GM19240 (cell line): ENCODE measurements around the gene ZACN.

Source experiments
- DNase-seq: peaks from one replicate; pipeline ENCODE4 v3.0.0; 2011; ENCODE audit warnings: low spot score; ENCODE audit not compliant: insufficient read length

ZACN gene

DNA sequence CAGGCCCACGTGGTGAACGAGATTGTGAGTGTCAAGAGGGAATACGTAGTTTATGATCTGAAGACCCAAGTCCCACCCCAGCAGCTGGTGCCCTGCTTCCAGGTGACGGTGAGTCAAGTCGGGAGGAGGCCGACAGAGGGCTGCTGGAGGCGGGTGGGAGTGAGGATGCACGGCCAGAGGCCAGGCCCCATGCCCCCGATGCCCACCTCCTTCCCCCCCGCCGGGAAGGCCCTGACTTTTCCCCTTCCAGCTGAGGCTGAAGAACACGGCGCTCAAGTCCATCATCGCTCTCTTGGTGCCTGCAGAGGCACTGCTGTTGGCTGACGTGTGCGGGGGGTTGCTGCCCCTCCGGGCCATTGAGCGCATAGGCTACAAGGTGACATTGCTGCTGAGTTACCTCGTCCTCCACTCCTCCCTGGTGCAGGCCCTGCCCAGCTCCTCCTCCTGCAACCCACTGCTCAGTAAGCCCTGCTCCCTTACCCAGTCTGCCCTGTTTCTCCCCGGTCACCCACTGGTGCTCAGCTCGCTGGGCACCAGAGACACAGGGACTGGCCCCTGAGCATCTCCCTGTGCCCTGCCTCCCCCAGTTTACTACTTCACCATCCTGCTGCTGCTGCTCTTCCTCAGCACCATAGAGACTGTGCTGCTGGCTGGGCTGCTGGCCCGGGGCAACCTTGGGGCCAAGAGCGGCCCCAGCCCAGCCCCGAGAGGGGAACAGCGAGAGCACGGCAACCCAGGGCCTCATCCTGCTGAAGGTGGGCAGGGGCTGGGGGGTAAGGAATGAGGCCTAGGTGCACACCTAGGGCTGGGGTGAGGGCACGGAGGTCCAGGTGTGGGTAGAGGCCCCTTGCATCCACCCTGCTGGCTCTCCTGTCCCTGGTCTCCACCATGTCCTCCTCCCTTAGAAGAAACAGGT lies 2.6 kb downstream of the ZACN start:
- no peak for DNase-seq

DNA sequence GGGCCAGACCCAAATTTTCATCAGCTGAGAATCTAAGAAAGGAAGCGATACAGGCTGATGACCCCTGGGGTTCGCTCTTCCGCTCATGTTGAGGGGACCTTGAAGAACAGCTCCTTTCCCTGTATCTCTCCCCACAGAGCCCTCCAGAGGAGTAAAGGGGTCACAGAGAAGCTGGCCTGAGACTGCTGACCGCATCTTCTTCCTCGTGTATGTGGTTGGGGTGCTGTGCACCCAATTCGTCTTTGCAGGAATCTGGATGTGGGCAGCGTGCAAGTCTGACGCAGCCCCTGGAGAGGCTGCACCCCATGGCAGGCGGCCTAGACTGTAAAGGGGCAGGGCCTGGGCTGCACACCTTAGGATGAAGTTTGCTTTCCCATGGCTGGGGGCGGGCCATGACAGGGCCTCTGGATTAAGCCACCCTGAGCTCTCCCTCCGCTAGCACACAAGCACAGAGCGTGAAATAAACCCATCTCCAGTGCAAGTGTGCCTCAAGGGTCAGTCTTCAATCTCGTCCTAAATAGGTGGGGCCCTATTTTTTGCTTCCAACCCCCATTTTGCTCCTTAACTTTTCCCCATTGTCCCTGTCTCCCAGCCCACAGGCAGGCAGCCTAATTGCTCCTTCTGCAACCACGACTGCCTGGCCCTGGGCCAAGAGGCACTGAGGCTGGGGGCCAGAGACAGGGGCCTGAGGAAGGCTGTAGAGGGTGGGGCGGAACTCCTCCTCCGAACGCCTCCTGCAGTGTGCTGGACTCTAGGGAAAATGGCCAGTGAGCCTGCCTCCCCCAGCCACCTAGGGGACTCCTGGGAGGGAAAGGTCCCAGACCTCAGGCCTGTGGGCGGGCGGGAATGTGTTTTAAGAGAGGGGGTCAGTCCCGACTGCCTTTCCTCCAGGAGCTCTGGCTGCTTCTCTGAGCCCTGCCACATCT lies 3.6 kb downstream of the ZACN start:
- DNase-seq = no peak

DNA sequence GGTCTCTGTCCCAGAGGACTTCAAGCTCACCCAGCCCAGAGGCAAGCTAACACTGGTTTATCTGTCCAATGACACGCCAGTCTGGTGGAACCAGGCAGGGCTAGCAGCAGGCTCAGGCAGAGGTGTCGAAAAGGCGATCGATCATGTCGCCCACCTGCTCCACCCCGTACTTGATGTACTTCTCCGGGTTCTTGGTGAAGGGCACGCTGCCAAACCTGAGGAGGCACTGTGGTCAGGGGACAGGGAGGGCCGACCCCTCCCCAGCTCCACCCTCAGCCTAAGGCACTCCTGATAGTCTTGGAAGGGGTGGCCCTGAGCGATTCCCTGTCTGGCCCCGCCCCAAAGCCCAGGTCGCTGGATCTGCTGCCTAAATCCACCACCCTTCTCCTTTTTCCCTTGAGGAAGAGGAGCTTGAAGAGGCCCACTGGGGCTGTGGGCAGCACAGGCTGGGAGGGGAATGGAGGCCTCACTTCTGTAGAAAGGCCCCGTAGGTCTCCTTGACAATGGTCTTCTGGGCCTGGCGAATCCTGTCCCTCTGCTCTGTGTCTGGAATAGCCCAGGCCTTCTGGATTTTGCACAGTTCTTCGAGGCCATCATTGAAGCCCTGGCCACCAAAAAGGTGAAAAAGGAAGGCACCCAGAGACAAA lies 4.7 kb downstream of the ZACN start:
- DNase-seq = no peak

DNA sequence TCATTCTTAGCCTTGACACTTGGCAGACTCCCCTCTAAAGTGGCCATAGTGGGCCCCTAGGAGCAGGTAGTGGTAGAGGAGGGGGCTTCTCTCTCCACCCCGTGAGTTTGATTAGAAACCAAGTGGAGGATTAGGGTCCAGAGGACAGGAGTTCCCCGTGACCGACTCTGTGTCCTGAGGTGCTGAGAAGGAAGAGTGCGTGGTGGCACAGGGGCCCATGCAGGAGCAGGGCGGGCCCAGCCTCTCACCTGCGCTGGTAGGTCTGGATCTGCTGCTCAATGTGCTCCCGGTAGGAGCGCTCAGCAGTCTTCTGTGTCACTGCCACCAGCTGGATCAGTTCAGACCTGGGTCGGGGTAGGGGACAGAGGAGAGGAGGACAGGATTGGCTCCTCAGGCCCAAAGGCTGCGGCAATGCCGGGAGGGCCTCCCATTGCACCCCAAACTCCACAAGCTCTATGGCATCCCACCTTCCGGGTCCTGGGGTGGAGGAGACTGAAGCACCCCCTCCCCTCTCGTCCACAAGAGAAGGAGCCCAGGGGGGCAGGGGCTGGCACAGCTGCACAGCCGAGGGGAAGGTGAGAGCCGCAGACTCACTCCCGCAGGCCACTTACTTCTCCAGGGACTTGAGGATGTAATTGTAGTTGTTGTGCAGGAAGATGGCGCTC lies 6.2 kb downstream of the ZACN start:
- no peak for DNase-seq

GRCh38 chr17:76085731-76086366 lies 6.9 kb downstream of the ZACN start:
- DNase-seq = no peak

DNA sequence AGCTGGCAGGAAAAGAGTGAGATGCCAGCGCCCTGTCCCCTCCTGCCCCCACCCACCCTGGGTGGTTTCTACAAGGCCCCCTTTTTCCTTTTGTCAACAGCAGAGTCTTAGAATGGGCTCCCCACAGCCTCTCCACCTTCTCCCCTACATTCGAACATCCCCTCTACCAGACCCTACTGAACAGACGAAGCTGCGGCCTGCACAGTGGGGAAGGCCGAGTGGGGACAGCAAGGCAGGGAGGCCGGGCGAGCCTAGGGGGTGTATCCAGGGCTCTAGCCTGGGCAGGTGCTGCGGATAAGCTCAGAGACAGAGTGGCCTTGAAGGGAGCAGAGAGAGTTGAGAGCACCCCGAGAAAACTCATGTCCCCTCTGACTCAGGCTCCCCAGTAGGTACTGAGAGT lies 7.4 kb downstream of the ZACN start:
- no peak for DNase-seq

DNA sequence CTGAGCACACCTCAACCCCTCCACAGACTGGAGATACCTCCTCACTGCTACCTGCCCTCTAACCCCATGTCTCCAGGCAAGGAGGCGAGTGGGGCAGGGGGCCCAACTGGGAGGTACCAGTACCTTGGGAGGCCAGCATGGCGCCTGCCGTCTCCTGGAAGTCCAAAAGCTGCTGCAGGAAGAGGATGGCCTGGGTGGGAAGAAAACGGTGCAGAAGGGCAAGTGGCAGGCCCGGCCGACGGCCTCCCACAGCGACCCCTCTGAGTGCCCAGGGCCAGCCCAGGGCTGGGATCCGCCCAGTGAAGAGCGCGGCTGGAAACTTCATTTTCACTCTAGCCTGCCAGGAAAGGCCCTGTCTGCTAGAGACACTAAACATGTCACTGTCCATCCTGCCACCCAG lies 8.5 kb downstream of the ZACN start:
- DNase-seq = no peak

GRCh38 chr17:76088041-76088867 lies 9.3 kb downstream of the ZACN start:
- no peak for DNase-seq

GRCh38 chr17:76088868-76089576 lies 10.0 kb downstream of the ZACN start:
- no peak for DNase-seq

DNA sequence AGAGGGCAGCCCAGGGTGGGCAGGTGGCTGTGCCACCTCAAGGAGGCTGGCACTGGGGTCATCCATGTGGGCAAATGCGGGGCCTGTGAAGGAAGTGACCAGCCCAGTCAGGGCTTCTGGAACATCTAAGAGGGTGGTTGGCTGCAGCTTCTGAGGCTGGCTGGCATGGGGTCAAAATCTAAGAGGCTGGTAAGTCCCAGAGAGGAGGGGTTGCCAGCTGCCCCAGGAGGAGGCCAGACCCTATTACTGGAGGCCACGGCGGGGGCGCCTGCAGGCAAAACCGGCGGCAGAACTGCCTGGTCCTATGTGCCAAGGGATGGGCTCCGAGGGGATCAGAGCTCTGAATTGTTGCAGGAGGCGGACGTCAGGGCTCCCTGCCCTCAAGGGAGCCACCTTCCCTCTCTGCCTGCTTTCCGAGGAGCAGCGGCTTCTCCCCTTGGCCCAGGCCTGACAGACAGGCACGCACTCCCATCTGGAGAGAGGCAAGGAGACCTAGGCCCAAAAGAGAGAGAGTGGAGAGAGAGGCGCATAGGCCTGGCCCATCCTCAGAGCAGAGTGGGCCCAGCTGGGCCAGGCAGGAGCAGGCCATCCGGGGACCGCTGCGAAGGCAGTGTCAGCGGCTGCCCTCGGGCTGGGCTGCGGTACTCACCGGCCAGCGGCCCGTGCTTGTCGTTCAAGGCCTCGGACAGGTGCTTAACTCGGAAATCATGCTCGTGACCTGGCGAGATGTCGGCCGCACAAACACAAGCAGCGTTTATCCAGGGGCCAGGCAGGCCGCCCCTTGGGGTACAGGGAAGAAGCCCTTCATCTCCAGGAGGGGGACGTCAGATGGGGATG lies 10.9 kb downstream of the ZACN start:
- no peak for DNase-seq

DNA sequence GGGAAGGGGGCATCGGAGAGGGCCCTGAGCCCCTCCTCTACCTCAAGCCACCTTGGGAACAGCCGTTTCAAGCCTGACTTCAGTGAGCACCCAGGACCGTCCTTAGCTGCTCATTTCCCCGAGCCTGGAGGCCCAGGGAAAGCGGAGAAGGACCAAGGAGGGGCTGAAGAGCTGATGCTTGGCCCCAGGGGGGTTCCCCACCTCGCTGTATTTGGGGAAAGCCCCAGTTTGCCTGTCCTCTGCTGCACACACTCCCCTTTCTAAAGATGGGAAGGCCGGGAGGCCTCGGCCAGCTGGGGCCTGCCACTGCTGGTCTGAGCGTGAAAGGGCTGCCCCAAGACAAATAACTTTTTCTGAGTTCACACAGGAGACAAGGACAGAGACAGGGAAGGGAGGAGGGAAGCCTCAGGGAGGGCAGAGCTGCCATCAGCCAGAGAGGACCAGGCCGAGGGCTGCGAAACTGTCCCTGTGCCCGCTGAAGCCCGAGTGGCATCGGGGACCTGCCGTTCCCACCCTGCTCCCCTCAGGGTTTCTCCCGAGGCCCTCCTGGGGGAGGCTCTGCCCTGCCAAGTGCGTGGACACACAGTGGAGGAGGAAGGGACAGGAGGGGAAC lies 11.6 kb downstream of the ZACN start:
- DNase-seq = no peak

- DNase-seq = no peak
Measured at GRCh38 chr17:76091526-76092286, 12.7 kb downstream of the ZACN start.

DNA sequence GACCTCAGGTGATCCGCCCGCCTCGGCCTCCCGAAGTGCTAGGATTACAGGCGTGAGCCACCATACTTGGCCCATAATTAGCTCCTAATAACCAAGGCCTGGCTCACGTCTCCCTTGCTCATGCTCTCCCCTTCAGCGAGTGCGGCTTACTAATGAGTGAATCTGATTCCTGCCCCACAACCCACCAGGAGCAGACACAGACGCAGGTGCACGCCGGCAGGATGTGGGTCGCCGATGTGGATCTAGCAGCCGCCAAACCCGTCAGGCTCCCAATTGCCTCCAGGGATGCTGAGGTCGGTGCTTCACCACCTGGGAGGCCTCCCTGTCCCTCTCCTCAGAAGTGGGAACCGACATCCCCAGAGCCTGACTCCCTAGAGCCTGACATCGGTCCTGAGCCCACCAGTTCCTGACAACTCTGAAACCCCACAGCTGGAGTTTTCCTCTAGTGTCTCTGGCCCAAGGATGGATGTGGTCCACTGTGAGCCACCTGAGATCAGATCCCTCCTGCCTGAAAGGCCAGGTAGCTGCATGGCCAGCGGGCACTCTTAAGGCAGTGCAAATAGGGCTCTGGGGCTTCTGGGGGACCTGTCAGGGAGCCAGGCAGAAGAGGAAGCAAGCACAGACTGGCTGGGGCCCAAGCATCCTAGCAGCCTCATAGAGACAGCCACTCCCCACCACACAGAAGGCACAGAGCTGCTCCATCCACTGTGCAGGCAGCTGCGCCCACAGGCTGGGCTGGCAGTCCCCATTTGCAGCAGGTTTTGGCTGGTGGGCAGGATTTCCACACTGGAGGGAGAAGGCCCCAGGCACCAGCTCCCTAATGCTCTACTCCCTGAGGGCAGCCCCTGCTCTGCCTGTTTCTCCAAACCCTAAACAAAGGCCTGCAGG lies 13.8 kb downstream of the ZACN start:
- DNase-seq = no peak

- no peak for DNase-seq
Measured at GRCh38 chr17:76094046-76094445, 15.1 kb downstream of the ZACN start.

DNA sequence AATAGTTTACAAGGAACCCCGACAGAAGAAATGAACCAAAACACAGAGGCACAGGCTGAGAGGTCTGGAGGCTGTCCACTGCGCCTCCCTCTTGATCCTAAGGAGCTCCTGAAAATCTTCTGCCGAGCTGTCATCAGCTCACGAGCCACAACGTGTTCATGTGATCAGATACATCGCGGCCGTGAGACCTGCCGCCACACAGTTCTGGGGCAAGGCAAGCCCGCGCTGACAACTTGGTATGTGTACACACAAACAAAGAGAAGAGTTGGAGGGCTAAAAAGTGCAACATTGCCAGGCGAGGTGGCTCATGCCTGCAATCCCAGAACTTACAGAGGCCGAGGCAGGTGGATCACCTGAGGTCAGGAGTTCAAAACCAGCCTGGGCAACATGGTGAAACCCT lies 17.0 kb downstream of the ZACN start:
- no peak for DNase-seq

DNA sequence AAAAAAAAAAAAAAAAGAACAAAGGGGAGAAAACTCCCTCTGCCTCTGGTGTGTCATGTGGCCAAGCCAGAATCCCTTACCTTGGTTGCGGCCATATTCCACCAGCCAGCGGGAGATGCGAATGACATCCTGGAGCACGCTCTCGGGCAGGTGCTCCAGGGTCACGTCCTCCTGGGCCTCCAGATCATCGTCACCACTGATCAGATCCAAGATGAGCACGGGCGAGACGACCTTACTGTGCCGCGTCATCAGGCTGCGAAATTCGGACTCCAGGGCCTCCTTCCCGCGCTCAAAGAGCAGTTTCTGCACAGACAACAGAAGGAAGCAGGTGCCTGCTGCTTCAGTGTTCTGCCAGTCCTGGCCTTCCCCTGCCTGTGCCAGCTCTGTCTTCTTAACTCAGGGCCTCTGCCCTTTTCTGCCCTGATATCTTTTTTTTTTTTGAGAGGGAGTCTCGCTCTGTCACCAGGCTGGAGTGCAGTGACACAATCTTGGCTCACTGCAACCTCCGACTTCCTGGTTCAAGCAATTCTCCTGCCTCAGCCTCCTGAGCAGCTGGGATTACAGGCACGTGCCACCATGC lies 18.8 kb downstream of the ZACN start:
- no peak for DNase-seq
